Kidney epithelial cell (primary cell): ENCODE results near the gene C1orf185. TPM values are rescaled to one million over a fixed set of nuclear protein-coding genes. Genes with fewer than 3 reads are reported as not detected.
"Not testable (repeated sequence)": the region's sequence is repeated elsewhere in the genome, so short reads cannot be mapped to it uniquely, and the experiment has no call there.

Experiments used
- DNase-seq: peaks from one replicate; pipeline ENCODE4 v3.0.0-alpha.2; 2010; ENCODE audit warnings: low read depth
- H3K27me3 ChIP-seq: 2 replicates; pipeline ENCODE4 v1.6.0; 2011; ENCODE audit warnings: low read length; ENCODE audit not compliant: control insufficient read depth, insufficient read depth
- H3K36me3 ChIP-seq: 2 replicates; pipeline ENCODE4 v1.5.1; 2011; ENCODE audit warnings: low read length; ENCODE audit not compliant: control insufficient read depth, insufficient read depth
- H3K4me3 ChIP-seq: 2 replicates; pipeline ENCODE4 v1.5.1; 2011; ENCODE audit warnings: low read depth, mild to moderate bottlenecking, control low read depth, low read length
- total RNA-seq: library from RNA; depleted of rRNA; stranded (reverse); fragments of >200 nt; gene quantifications from 2 replicates; pipeline ENCODE4 v1.2.3, GENCODE V29; 2015
- TF ChIP-seq, protein P1 (sequence below): IDR thresholded peaks from 2 replicates; pipeline ENCODE4 v1.5.1; 2011; ENCODE audit warnings: mild to moderate bottlenecking, moderate library complexity, low read length, control low read depth, inconsistent platforms; ENCODE audit not compliant: insufficient read depth, poor library complexity, severe bottlenecking

C1orf185 gene
- total RNA-seq, 1 donor from 2014 or later: not detected

DNA sequence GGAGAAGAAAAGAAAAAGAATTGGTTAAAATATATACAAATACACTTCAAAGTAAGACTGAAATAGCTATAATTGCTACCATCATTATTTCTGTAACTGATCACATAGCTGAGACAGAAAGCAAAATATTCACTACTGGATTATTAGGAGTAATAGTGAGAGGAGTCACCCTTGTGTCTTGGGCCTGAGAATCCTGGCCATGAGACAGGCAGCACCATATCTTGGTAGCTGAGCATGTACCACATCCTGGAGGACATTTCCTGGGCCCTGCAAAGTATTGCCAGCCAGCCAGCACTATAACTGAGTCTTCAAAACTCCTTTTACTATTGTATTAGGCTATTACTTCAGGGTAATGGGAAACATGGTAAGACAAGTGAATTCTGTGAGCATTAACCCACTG is 63.5 kb downstream of the C1orf185 start:
- Histone ChIP-seq H3K27me3 (no peaks in the 10 kb centered on the region), H3K4me3 (no peak overlapping the region), H3K36me3 (no peaks in the 10 kb centered on the region)
- TF ChIP-seq, protein P1, sequence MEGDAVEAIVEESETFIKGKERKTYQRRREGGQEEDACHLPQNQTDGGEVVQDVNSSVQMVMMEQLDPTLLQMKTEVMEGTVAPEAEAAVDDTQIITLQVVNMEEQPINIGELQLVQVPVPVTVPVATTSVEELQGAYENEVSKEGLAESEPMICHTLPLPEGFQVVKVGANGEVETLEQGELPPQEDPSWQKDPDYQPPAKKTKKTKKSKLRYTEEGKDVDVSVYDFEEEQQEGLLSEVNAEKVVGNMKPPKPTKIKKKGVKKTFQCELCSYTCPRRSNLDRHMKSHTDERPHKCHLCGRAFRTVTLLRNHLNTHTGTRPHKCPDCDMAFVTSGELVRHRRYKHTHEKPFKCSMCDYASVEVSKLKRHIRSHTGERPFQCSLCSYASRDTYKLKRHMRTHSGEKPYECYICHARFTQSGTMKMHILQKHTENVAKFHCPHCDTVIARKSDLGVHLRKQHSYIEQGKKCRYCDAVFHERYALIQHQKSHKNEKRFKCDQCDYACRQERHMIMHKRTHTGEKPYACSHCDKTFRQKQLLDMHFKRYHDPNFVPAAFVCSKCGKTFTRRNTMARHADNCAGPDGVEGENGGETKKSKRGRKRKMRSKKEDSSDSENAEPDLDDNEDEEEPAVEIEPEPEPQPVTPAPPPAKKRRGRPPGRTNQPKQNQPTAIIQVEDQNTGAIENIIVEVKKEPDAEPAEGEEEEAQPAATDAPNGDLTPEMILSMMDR: no peak
- no peak for DNase-seq

GRCh38 chr1:51168266-51168845 is 66.3 kb downstream of the C1orf185 start:
- Histone ChIP-seq H3K4me3 (no peak overlapping the region), H3K36me3 (no peaks in the 10 kb centered on the region), H3K27me3 (no peaks in the 10 kb centered on the region)
- TF ChIP-seq, protein P1: no peak
- no peak for DNase-seq

DNA sequence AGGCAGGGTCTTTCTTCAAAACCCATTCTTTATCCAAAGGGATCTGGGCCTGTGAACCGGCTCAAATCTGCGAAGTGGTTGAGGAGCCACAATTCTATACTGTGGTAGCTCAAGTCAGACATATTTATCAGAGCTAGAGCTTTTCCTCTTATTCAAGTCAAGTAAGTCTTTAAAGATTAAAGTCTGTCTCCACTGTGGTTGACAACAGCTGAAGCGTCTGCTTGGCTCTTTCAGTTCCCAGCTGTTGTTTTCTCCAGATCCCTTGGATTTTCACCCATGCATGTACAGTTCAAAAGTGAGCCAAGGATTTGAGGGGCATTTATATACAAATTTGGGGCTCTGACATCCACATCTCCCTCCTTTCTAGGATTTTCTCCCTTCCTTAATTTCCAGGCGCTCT is 66.9 kb downstream of the C1orf185 start:
- TF ChIP-seq, protein P1: no peak
- Histone ChIP-seq H3K27me3 (no peaks in the 10 kb centered on the region), H3K36me3 (no peaks in the 10 kb centered on the region), H3K4me3 (no peak overlapping the region)
- DNase-seq: no peak

GRCh38 chr1:51170342-51170741 is 68.3 kb downstream of the C1orf185 start:
- no peak for DNase-seq
- Histone ChIP-seq H3K4me3 (no peak overlapping the region), H3K36me3 (no peaks in the 10 kb centered on the region), H3K27me3 (no peaks in the 10 kb centered on the region)
- TF ChIP-seq, protein P1: no peak

- DNase-seq: no peak
- Histone ChIP-seq H3K4me3 (no peak overlapping the region), H3K27me3 (no peaks in the 10 kb centered on the region), H3K36me3 (no peaks in the 10 kb centered on the region)
- TF ChIP-seq, protein P1: no peak
Observed at GRCh38 chr1:51172811-51173210, 70.8 kb downstream of the C1orf185 start.

- no peak for DNase-seq
- TF ChIP-seq, protein P1: no peak
- no peaks in the 10 kb centered on the region for H3K36me3 ChIP-seq
Observed at GRCh38 chr1:51175278-51175677, 73.2 kb downstream of the C1orf185 start.

DNA sequence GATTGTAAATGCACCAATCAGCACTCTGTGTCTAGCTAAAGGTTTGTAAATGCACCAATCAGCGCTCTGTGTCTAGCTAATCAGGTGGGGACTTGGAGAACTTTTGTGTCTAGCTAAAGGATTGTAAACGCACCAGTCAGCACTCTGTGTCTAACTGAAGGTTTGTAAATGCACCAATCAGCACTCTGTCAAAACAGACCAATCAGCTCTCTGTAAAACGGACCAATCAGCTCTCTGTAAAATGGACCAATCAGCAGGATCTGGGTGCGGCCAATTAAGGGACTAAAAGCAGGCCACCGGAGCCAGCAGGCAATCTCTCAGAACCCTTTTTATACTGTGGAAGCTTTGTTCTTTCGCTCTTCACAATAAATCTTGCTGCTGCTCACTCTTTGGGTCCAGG is 76.0 kb downstream of the C1orf185 start:
- not testable (repeated sequence) for H3K27me3 ChIP-seq, H3K4me3 ChIP-seq, H3K36me3 ChIP-seq, DNase-seq

More at GRCh38 chr1:51175278-51175677, 73.2 kb downstream of the C1orf185 start:
- H3K27me3 ChIP-seq: no peaks in the 10 kb centered on the region
- no peak overlapping the region for H3K4me3 ChIP-seq
